A549 (cell line): Measurements from ENCODE around the gene PCSK7. TPM values are rescaled to one million over a fixed set of nuclear protein-coding genes. Genes with fewer than 3 reads are reported as not detected.

ENCODE experiments used
- ATAC-seq, 2 experiments: fragments of 200-7000 bp in 1 of 2; fragments of >200 bp in 1 of 2; cut with Nextera tagmentation in 1 of 2; cut with Tn5 transposase in 1 of 2; 3 replicates each; pipeline versions ENCODE4 v1.8.0 to v1.9.1; 2018 to 2020; ENCODE audit warnings: mild to moderate bottlenecking in 1 of 2, moderate library complexity in 1 of 2
- CTCF ChIA-PET: fragments of 300-600 bp; sonication (Branson Sonifier 250); formaldehyde crosslinking; extraction: SDS; loops from one replicate; lab custom pipeline; 2021; ENCODE audit warnings: antibody characterized with exemption, inconsistent platforms; lab: Yijun Ruan, JAX
- POLR2A ChIA-PET: fragments of 350-600 bp; formaldehyde crosslinking; extraction: SDS; loops from one replicate; lab custom pipeline; 2021; ENCODE audit warnings: antibody characterized with exemption, inconsistent platforms; lab: Yijun Ruan, JAX
- DNase-seq, 2 experiments: peaks; one replicate each; pipeline versions ENCODE4 v3.0.0 to v3.0.0-alpha.2; 2011 to 2016; ENCODE audit warnings: low read depth in 1 of 2, low spot score in 1 of 2
- FAIRE-seq: peaks from 2 replicates; lab custom pipeline; 2011; peaks lifted over from hg19 to GRCh38; lab: Jason Lieb, UNC
- H3K27ac ChIP-seq, 2 experiments: fragments of >200 bp; sonication (Bioruptor Twin); formaldehyde crosslinking; 3 replicates each; pipeline ENCODE4 v1.5.1; 2016 to 2017
- H3K4me1 ChIP-seq: fragments of >200 bp; sonication (Bioruptor Twin); formaldehyde crosslinking; 3 replicates; pipeline ENCODE4 v1.6.1; 2016
- H3K4me2 ChIP-seq: fragments of >200 bp; sonication (Bioruptor Twin); formaldehyde crosslinking; 3 replicates; pipeline ENCODE4 v1.6.1; 2016
- H3K4me3 ChIP-seq: fragments of >200 bp; sonication (Bioruptor Twin); formaldehyde crosslinking; 3 replicates; pipeline ENCODE4 v1.5.1; 2016
- H3K9me3 ChIP-seq: fragments of >200 bp; sonication (Bioruptor Twin); formaldehyde crosslinking; 3 replicates; pipeline ENCODE4 v1.6.1; 2016
- CBX8 ChIP-seq: fragments of 200-600 bp; sonication (generic); IDR thresholded peaks from 2 replicates; pipeline ENCODE4 v1.6.1; 2016
- CEBPB ChIP-seq, 2 experiments: fragments of >200 bp in 1 of 2; sonication (Bioruptor Twin) in 1 of 2; formaldehyde crosslinking in 1 of 2; IDR thresholded peaks; 2 replicates each; pipeline ENCODE4 v1.6.1; 2012 to 2016
- CHD2 ChIP-seq: fragments of 150-350 bp; IDR thresholded peaks from 2 replicates; pipeline ENCODE4 v1.6.1; 2014; ENCODE audit warnings: low read length; ENCODE audit not compliant: partially characterized antibody
- EHF ChIP-seq: fragments of 250-450 bp; sonication (Bioruptor Pico); IDR thresholded peaks from 2 replicates; pipeline ENCODE4 v1.5.0; 2020; ENCODE audit warnings: mild to moderate bottlenecking
- ELK1 ChIP-seq: fragments of 150-350 bp; IDR thresholded peaks from 2 replicates; pipeline ENCODE4 v1.6.1; 2014; ENCODE audit warnings: low read depth, mild to moderate bottlenecking, low read length
- ESRRA ChIP-seq: fragments of 150-350 bp; IDR thresholded peaks from 2 replicates; pipeline ENCODE4 v1.6.1; 2014; ENCODE audit warnings: mild to moderate bottlenecking, low read length, borderline replicate concordance
- FOSL2 ChIP-seq, 2 experiments: fragments of 450-650 bp in 1 of 2; fragments of >200 bp in 1 of 2; sonication (Bioruptor Twin) in 1 of 2; formaldehyde crosslinking; IDR thresholded peaks; 2 replicates each; pipeline versions ENCODE4 v1.5.0 to v1.6.1; 2016 to 2020; ENCODE audit warnings: mild to moderate bottlenecking in 1 of 2, moderate library complexity in 1 of 2
- GATA3 ChIP-seq: IDR thresholded peaks from 2 replicates; pipeline ENCODE4 v1.6.1; 2012; ENCODE audit warnings: borderline replicate concordance
- HDAC2 ChIP-seq: fragments of 200-600 bp; sonication (generic); IDR thresholded peaks from 2 replicates; pipeline ENCODE4 v1.6.1; 2016
- HOXB5 ChIP-seq: fragments of 250-450 bp; sonication (Bioruptor Pico); IDR thresholded peaks from 2 replicates; pipeline ENCODE4 v1.5.0; 2020; ENCODE audit warnings: mild to moderate bottlenecking, moderate library complexity
- JUNB ChIP-seq: fragments of >200 bp; sonication (Bioruptor Twin); formaldehyde crosslinking; IDR thresholded peaks from 2 replicates; pipeline ENCODE4 v1.6.1; 2016
- KDM1A ChIP-seq: fragments of 200-600 bp; sonication (generic); IDR thresholded peaks from 2 replicates; pipeline ENCODE4 v1.6.1; 2016; ENCODE audit warnings: low read depth, mild to moderate bottlenecking
- MAX ChIP-seq: IDR thresholded peaks from 2 replicates; pipeline ENCODE4 v1.6.1; 2012
- NR3C1 ChIP-seq: fragments of >200 bp; sonication (Bioruptor Twin); formaldehyde crosslinking; IDR thresholded peaks from 3 replicates; pipeline ENCODE4 v1.6.1; 2017
- PHF8 ChIP-seq: fragments of 200-600 bp; sonication (generic); IDR thresholded peaks from 2 replicates; pipeline ENCODE4 v1.6.1; 2016; ENCODE audit warnings: low read depth, mild to moderate bottlenecking, antibody characterized with exemption, moderate library complexity, borderline replicate concordance
- RCOR1 ChIP-seq: fragments of 150-350 bp; IDR thresholded peaks from 2 replicates; pipeline ENCODE4 v1.6.1; 2014; ENCODE audit warnings: antibody characterized with exemption, low read length, low read depth
- RFX5 ChIP-seq: fragments of 450-650 bp; IDR thresholded peaks from 2 replicates; pipeline ENCODE4 v1.7.1; 2014; ENCODE audit warnings: antibody characterized with exemption, mild to moderate bottlenecking, moderate library complexity
- RNF2 ChIP-seq: fragments of 200-600 bp; sonication (generic); IDR thresholded peaks from 2 replicates; pipeline ENCODE4 v1.6.1; 2016; ENCODE audit warnings: low read depth, mild to moderate bottlenecking, antibody characterized with exemption, moderate library complexity, borderline replicate concordance
- ZC3H11A ChIP-seq: fragments of 450-650 bp; IDR thresholded peaks from 2 replicates; pipeline ENCODE4 v1.6.1; 2014; ENCODE audit warnings: antibody characterized with exemption, mild to moderate bottlenecking
- ZSCAN20 ChIP-seq: fragments of 250-450 bp; sonication (Bioruptor Pico); IDR thresholded peaks from 2 replicates; pipeline ENCODE4 v1.8.0; 2022; ENCODE audit warnings: mild to moderate bottlenecking, moderate library complexity
- WGBS: methylation state at CpG from one replicate; pipeline ENCODE4 v1.1.6; 2017; ENCODE audit errors: missing lambda C conversion rate; 5-methylcytosine and 5-hydroxymethylcytosine counted together
- polyA plus RNA-seq, 4 experiments: library from polyadenylated mRNA; depleted of rRNA in 3 of 4; stranded (reverse); fragments of >200 nt; fragmentation: RNase III in 1 of 4; extraction: RNeasy Plus Mini Kit Qiagen cat#74134 plus additional on column Dnase treatment in 1 of 4; gene quantifications; 2 replicates in 3 of 4; 3 replicates in 1 of 4; pipeline ENCODE4 v1.2.3, GENCODE V29; 2011 to 2017

Gene PCSK7
- polyA plus RNA-seq, 2 of the 4 experiments (the other 2 are of a cell fraction) = 9.8 to 17.8 TPM

GRCh38 chr11:117200813-117201657 is 30.8 kb downstream of the PCSK7 start:
- no peak for DNase-seq
- POLR2A ChIA-PET = no interaction called here
- CTCF ChIA-PET = interaction anchor here (0.5 to 1.5 kb wide), 3 partner anchors 13 to 1799 kb away, joined by 3 read pairs; no protein-coding TSS in a partner anchor
- FAIRE-seq = no peak
- no peaks in the 10 kb centered on the region for H3K9me3 ChIP-seq
- no peak for ATAC-seq
- H3K27ac ChIP-seq = peak overlapping the region in 1 of 2 experiments; percentile 85; a peak in 2 of 6 replicates
- H3K4me2 ChIP-seq = peak overlapping the region; percentile 77; the same call in 1 of the 3 replicates
- no peak for TF ChIP-seq EHF (CRISPR knock-in tag)
- TF ChIP-seq KDM1A = no peak
- TF ChIP-seq, all 56 proteins: peak for 0
- H3K4me1 ChIP-seq = peaks cover 21% of the 10 kb centered on the region
- H3K4me3 ChIP-seq = no peak overlapping the region
- 90% methylated on average over 12 of the region's 12 CpGs for WGBS

- ATAC-seq (no peak; a peak in 1 of 6 replicates), FAIRE-seq (no peak), DNase-seq (no peak)
- H3K4me2 ChIP-seq = peak overlapping the region; percentile 77
- CTCF ChIA-PET = interaction anchor here (0.6 to 1.5 kb wide), 2 partner anchors 14 to 36 kb away, joined by 3 read pairs; no protein-coding TSS in a partner anchor
- 65% methylated on average over 8 of the region's 13 CpGs for WGBS
- H3K4me1 ChIP-seq = peaks cover 21% of the 10 kb centered on the region
- no peak overlapping the region for H3K4me3 ChIP-seq
- TF ChIP-seq ZC3H11A = no peak
- TF ChIP-seq ESRRA = no peak
- no peak for TF ChIP-seq JUNB
- no peak for TF ChIP-seq RFX5
- TF ChIP-seq CBX8 = no peak
- TF ChIP-seq CEBPB (IDR thresholded peaks at IDR 0.05) = no peak
- no peak for TF ChIP-seq HDAC2
- TF ChIP-seq CHD2 = no peak
- no peak for TF ChIP-seq MAX
- no peak for TF ChIP-seq RNF2
- TF ChIP-seq HOXB5 (CRISPR knock-in tag) = no peak
- no peak for TF ChIP-seq RCOR1
- TF ChIP-seq NR3C1 = no peak
- TF ChIP-seq PHF8 = no peak
- TF ChIP-seq FOSL2 (IDR thresholded peaks at IDR 0.05) = no peak
- no peak for TF ChIP-seq FOSL2 (CRISPR knock-in tag; IDR thresholded peaks at IDR 0.05)
- TF ChIP-seq ZSCAN20 = no peak
- no peak for TF ChIP-seq GATA3
- TF ChIP-seq ELK1 = no peak
- no peak for TF ChIP-seq EHF (CRISPR knock-in tag)
- POLR2A ChIA-PET = no interaction called here
- no peaks in the 10 kb centered on the region for H3K9me3 ChIP-seq
- peak overlapping the region in 1 of 2 experiments; percentile 85; a peak in 3 of 6 replicates for H3K27ac ChIP-seq
Measured at GRCh38 chr11:117199916-117200812, 31.7 kb downstream of the PCSK7 start.
